ENCODE measurements around the gene ANKRD28. TPM values are rescaled to one million over a fixed set of nuclear protein-coding genes. Genes with fewer than 3 reads are reported as not detected.
"Not testable (repeated sequence)": the region's sequence is repeated elsewhere in the genome, so short reads cannot be mapped to it uniquely, and the experiment has no call there.

ANKRD28 gene
- total and polyA plus RNA-seq, 9 donors, result 21.2 to 79.4 (median 43.8) TPM

- H3K4me3 ChIP-seq, result no peak overlapping the region
- no peaks in the 10 kb centered on the region for H3K36me3 ChIP-seq
- no peaks in the 10 kb centered on the region for H3K9me3 ChIP-seq
- H3K27ac ChIP-seq, result peak overlapping the region in 1 of 2 donors; percentile 51
- TF ChIP-seq POLR2A (IDR thresholded peaks at IDR 0.05) (no peak), CTCF (IDR thresholded peaks at IDR 0.05) (no peak), EP300 (IDR thresholded peaks at IDR 0.05) (no peak)
- no peak for DNase-seq
- H3K27me3 ChIP-seq, result no peaks in the 10 kb centered on the region
- H3K4me1 ChIP-seq (ENCODE audit: insufficient read depth), result peaks cover 10% of the 10 kb centered on the region
- intact Hi-C loops (cut with DNase I), result loop anchor here in 3 of 4 donors (5.0 to 10.0 kb wide), 5 partner anchors 164 to 614 kb away; partner anchors contain the start of gene ANKRD28 (in 1 of the 3)
- WGBS, 3 donors, result 23 to 29% (median 27%) methylated on average over 8 of the region's 8 CpGs
Measured at GRCh38 chr3:15630646-15631350, 167.0 kb downstream of the ANKRD28 start.

GRCh38 chr3:15629860-15630597 is 167.8 kb downstream of the ANKRD28 start:
- no peaks in the 10 kb centered on the region for H3K36me3 ChIP-seq
- H3K27me3 ChIP-seq, result no peaks in the 10 kb centered on the region
- WGBS, 3 donors, result 43 to 45% (median 45%) methylated on average over 10 of the region's 10 CpGs
- peak overlapping the region in 1 of 2 donors; percentile 51 for H3K27ac ChIP-seq
- no peaks in the 10 kb centered on the region for H3K9me3 ChIP-seq
- intact Hi-C loops (cut with DNase I), result loop anchor here (5.0 to 10.0 kb wide), 6 partner anchors 165 to 617 kb away; partner anchors contain the start of gene ANKRD28 (in 1 of the 4)
- TF ChIP-seq CTCF (IDR thresholded peaks at IDR 0.05) (peak; percentile 55 to 79 (median 76)), POLR2A (IDR thresholded peaks at IDR 0.05) (no peak)
- peak in 3 of 5 donors; percentile 42 to 72 (median 55) for DNase-seq
- no peak overlapping the region for H3K4me3 ChIP-seq
- H3K4me1 ChIP-seq (ENCODE audit: insufficient read depth), result peaks cover 5% of the 10 kb centered on the region

GRCh38 chr3:15628967-15629366 is 168.8 kb downstream of the ANKRD28 start:
- TF ChIP-seq EP300 (IDR thresholded peaks at IDR 0.05) (no peak), POLR2A (IDR thresholded peaks at IDR 0.05) (no peak), CTCF (IDR thresholded peaks at IDR 0.05) (no peak)
- DNase-seq, result no peak
- Histone ChIP-seq H3K27me3 (no peaks in the 10 kb centered on the region), H3K36me3 (no peaks in the 10 kb centered on the region), H3K4me3 (no peak overlapping the region), H3K9me3 (no peaks in the 10 kb centered on the region), H3K27ac (no peak overlapping the region), H3K4me1 (ENCODE audit: insufficient read depth) (peaks cover 2% of the 10 kb centered on the region)
- intact Hi-C loops (cut with DNase I), result loop anchor here in 2 of 4 donors (5.0 to 10.0 kb wide), 3 partner anchors 178 to 618 kb away; no protein-coding TSS in a partner anchor

- H3K4me1 ChIP-seq (ENCODE audit: insufficient read depth), result no peaks in the 10 kb centered on the region
- intact Hi-C loops (cut with DNase I), result loop anchor here in 1 of 4 donors (10.0 kb wide), 1 partner anchor 621 kb away; no protein-coding TSS in a partner anchor
- 82 to 84% (median 82%) methylated on average over 4 of the region's 4 CpGs for WGBS, 3 donors
Measured at GRCh38 chr3:15623535-15624440, 174.0 kb downstream of the ANKRD28 start.

GRCh38 chr3:15619659-15620464 is 177.9 kb downstream of the ANKRD28 start:
- not testable (repeated sequence) for H3K4me1 ChIP-seq (ENCODE audit: insufficient read depth); H3K4me3 ChIP-seq; H3K36me3 ChIP-seq; DNase-seq; H3K9me3 ChIP-seq; H3K27me3 ChIP-seq; H3K27ac ChIP-seq
- 94 to 96% (median 96%) methylated on average over 8 of the region's 8 CpGs for WGBS, 3 donors
- intact Hi-C loops (cut with DNase I), result loop anchor here in 1 of 4 donors (10.0 kb wide), 1 partner anchor 625 kb away; no protein-coding TSS in a partner anchor

More at GRCh38 chr3:15623535-15624440, 174.0 kb downstream of the ANKRD28 start:
- Histone ChIP-seq H3K27ac (no peak overlapping the region), H3K4me3 (no peak overlapping the region), H3K9me3 (no peaks in the 10 kb centered on the region), H3K27me3 (no peaks in the 10 kb centered on the region), H3K36me3 (no peaks in the 10 kb centered on the region)
- DNase-seq, result no peak
- TF ChIP-seq EP300 (IDR thresholded peaks at IDR 0.05) (no peak), POLR2A (IDR thresholded peaks at IDR 0.05) (no peak), CTCF (IDR thresholded peaks at IDR 0.05) (no peak)

Data from ovary (tissue), 9 donors.